Thymus (tissue), 14 donors: Measurements from ENCODE around the gene PRKCQ. TPM values are rescaled to one million over a fixed set of nuclear protein-coding genes. Genes with fewer than 3 reads are reported as not detected.

ENCODE experiments used
- DNase-seq, 9 donors: peaks; one replicate each; pipeline ENCODE4 v3.0.0-alpha.2; 2013; ENCODE audit warnings: low spot score in 9 of 9, low read depth in 6 of 9, missing footprints in 1 of 9
- H3K27ac ChIP-seq, 2 donors: one replicate each; pipeline ENCODE4 v1.5.1; 2013; ENCODE audit warnings: control low read depth in 1 of 2, low read depth in 1 of 2, low read length in 1 of 2, mild to moderate bottlenecking in 1 of 2, moderate library complexity in 1 of 2
- H3K27me3 ChIP-seq, 2 donors: one replicate each; pipeline ENCODE4 v1.5.1; 2013; ENCODE audit warnings: low read length in 1 of 2; ENCODE audit not compliant: control insufficient read depth in 2 of 2, insufficient read depth in 1 of 2
- H3K36me3 ChIP-seq, 2 donors: one replicate each; pipeline ENCODE4 v1.5.1; 2013; ENCODE audit warnings: low read length in 1 of 2, mild to moderate bottlenecking in 1 of 2, moderate library complexity in 1 of 2; ENCODE audit not compliant: control insufficient read depth in 2 of 2, insufficient read depth in 2 of 2
- H3K4me1 ChIP-seq, 2 donors: one replicate each; pipeline ENCODE4 v1.5.1; 2013; ENCODE audit warnings: low read length in 2 of 2; ENCODE audit not compliant: control insufficient read depth in 2 of 2, insufficient read depth in 2 of 2
- H3K4me3 ChIP-seq, 2 donors: one replicate each; pipeline ENCODE4 v1.5.1; 2013; ENCODE audit warnings: low read length in 2 of 2, control low read depth in 1 of 2, mild to moderate bottlenecking in 1 of 2
- H3K9me3 ChIP-seq, 2 donors: one replicate each; pipeline ENCODE4 v1.5.1; 2013; ENCODE audit warnings: low read length in 1 of 2, mild to moderate bottlenecking in 1 of 2; ENCODE audit not compliant: control insufficient read depth in 2 of 2, insufficient read depth in 1 of 2
- WGBS: extraction: QIAGEN DNeasy Blood & Tissue Kit; methylation state at CpG from one replicate; pipeline ENCODE4 v1.1.7; 2013; 5-methylcytosine and 5-hydroxymethylcytosine counted together
- long read RNA-seq, 10 donors: transcript quantifications; one replicate each; lab custom pipeline, GENCODE V29; 2026
- polyA plus RNA-seq: library from polyadenylated mRNA; stranded (reverse); fragments of 200-250 nt; gene quantifications from one replicate; pipeline ENCODE4 v1.2.3, GENCODE V29; 2013
- total RNA-seq: library from RNA; stranded (reverse); fragments of 120-200 nt; gene quantifications from one replicate; pipeline ENCODE4 v1.2.4, GENCODE V29; 2013
- donor health status: healthy.

PRKCQ gene
- 55.2 TPM for total RNA-seq
- 18.1 TPM for polyA plus RNA-seq
- long read RNA-seq, donor 1, result 0 reads
- long read RNA-seq, donor 2, result 0 reads
- long read RNA-seq, donor 3, partial matches to known transcripts, result 77 of 81 reads
- long read RNA-seq, donor 3, other reads (novel, unspliced or antisense), result 0 of 81 reads
- long read RNA-seq, donor 4, transcript PRKCQ-201 (18 exons, 3,285 nt), result major isoform, 6 of 6 reads
- long read RNA-seq, donor 4, partial matches to known transcripts, result 0 of 6 reads
- long read RNA-seq, donor 4, other reads (novel, unspliced or antisense), result 0 of 6 reads
- long read RNA-seq, donor 5, transcript PRKCQ-201 (18 exons, 3,285 nt), result major isoform, 14 of 16 reads
- long read RNA-seq, donor 5, partial matches to known transcripts, result 0 of 16 reads
- long read RNA-seq, donor 5, other reads (novel, unspliced or antisense), result 0 of 16 reads
- long read RNA-seq, donor 6, partial matches to known transcripts, result 8 of 11 reads
- long read RNA-seq, donor 6, other reads (novel, unspliced or antisense), result 0 of 11 reads
- long read RNA-seq, donor 7, transcript PRKCQ-201 (18 exons, 3,285 nt), result major isoform, 6 of 8 reads
- long read RNA-seq, donor 7, partial matches to known transcripts, result 0 of 8 reads
- long read RNA-seq, donor 7, other reads (novel, unspliced or antisense), result 0 of 8 reads
- long read RNA-seq, donor 8, partial matches to known transcripts, result 0 of 4 reads
- long read RNA-seq, donor 8, other reads (novel, unspliced or antisense), result 0 of 4 reads
- long read RNA-seq, donor 9, partial matches to known transcripts, result 0 of 2 reads
- long read RNA-seq, donor 9, other reads (novel, unspliced or antisense), result 0 of 2 reads
- long read RNA-seq, donor 10, partial matches to known transcripts, result 0 of 4 reads
- long read RNA-seq, donor 10, other reads (novel, unspliced or antisense), result 0 of 4 reads

- Histone ChIP-seq H3K4me3 (peak within 1 kb of the TSS; percentile 84 to 98), H3K4me1 (peaks cover 34 to 51% of the 10 kb centered on the region in 2 donors), H3K9me3 (no peaks in the 10 kb centered on the region), H3K27me3 (no peaks in the 10 kb centered on the region), H3K27ac (peak within 1 kb of the TSS; percentile 87 to 93), H3K36me3 (peaks cover 7 to 12% of the 10 kb centered on the region in 2 donors)
- under 1% methylated on average over 41 of the region's 41 CpGs for WGBS
- DNase-seq, result no peak
Observed at GRCh38 chr10:6579904-6580278, at the start of gene PRKCQ. Gene PRKCQ, minus strand, starts transcription at chr10:6580276. Its CDS starts 65,141 bp downstream, at chr10:6515135.

GRCh38 chr10:6625428-6625827, 45.4 kb upstream of the PRKCQ start:
- H3K27ac ChIP-seq, result no peak overlapping the region
- no peaks in the 10 kb centered on the region for H3K27me3 ChIP-seq
- H3K4me3 ChIP-seq, result no peak overlapping the region
- no peaks in the 10 kb centered on the region for H3K9me3 ChIP-seq
- 82% methylated on average over 4 of the region's 4 CpGs for WGBS
- H3K36me3 ChIP-seq, result no peaks in the 10 kb centered on the region
- H3K4me1 ChIP-seq, result peaks cover 0 to 3% of the 10 kb centered on the region in 2 donors
- peak in 2 of 9 donors; percentile 31 to 35 for DNase-seq

- no peaks in the 10 kb centered on the region for H3K36me3 ChIP-seq
- no peak overlapping the region for H3K4me3 ChIP-seq
- WGBS, result 95% methylated on average over 3 of the region's 3 CpGs
- no peaks in the 10 kb centered on the region for H3K27me3 ChIP-seq
- no peaks in the 10 kb centered on the region for H3K9me3 ChIP-seq
- DNase-seq, result no peak
- peaks cover 0 to 3% of the 10 kb centered on the region in 2 donors for H3K4me1 ChIP-seq
- no peak overlapping the region for H3K27ac ChIP-seq
Observed at GRCh38 chr10:6624392-6624791, 44.3 kb upstream of the PRKCQ start.

GRCh38 chr10:6622921-6623320, 42.8 kb upstream of the PRKCQ start:
- H3K27ac ChIP-seq, result no peak overlapping the region
- DNase-seq, result no peak
- H3K4me1 ChIP-seq, result peaks cover 0 to 3% of the 10 kb centered on the region in 2 donors
- no peak overlapping the region for H3K4me3 ChIP-seq
- 84% methylated on average over 5 of the region's 5 CpGs for WGBS
- H3K36me3 ChIP-seq, result no peaks in the 10 kb centered on the region
- no peaks in the 10 kb centered on the region for H3K27me3 ChIP-seq
- no peaks in the 10 kb centered on the region for H3K9me3 ChIP-seq

GRCh38 chr10:6621536-6621935, 41.5 kb upstream of the PRKCQ start:
- no peaks in the 10 kb centered on the region for H3K36me3 ChIP-seq
- H3K27me3 ChIP-seq, result no peaks in the 10 kb centered on the region
- H3K9me3 ChIP-seq, result no peaks in the 10 kb centered on the region
- H3K27ac ChIP-seq, result no peak overlapping the region
- H3K4me1 ChIP-seq, result peaks cover 0 to 3% of the 10 kb centered on the region in 2 donors
- DNase-seq, result no peak
- no peak overlapping the region for H3K4me3 ChIP-seq
- WGBS, result 96% methylated on average over 5 of the region's 5 CpGs

- no peak for DNase-seq
- Histone ChIP-seq H3K4me1 (no peaks in the 10 kb centered on the region), H3K27me3 (no peaks in the 10 kb centered on the region), H3K4me3 (no peak overlapping the region), H3K27ac (no peak overlapping the region), H3K9me3 (no peaks in the 10 kb centered on the region), H3K36me3 (no peaks in the 10 kb centered on the region)
- 96% methylated on average over 12 of the region's 12 CpGs for WGBS
Observed at GRCh38 chr10:6619660-6620059, 39.6 kb upstream of the PRKCQ start.

DNA sequence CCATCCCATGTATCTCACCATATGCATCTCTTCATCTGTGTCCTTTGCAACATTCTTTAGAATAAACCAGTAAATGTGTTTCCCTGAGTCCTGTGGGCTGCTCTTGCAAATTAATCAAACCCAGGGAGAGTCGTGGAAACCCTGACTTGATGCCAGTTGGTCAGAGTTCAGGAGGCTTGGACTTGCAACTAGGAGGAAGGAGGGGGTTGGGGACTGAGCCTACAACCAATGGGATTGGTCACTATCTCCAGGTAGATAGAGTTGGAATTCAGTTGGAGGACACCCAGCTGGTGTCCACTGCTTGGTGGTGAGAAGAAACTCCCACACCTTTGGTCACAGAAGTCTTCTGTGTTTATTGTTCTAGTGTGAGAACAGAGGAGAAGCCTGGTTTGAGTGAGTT, 38.3 kb upstream of the PRKCQ start:
- Histone ChIP-seq H3K36me3 (no peaks in the 10 kb centered on the region), H3K4me1 (no peaks in the 10 kb centered on the region), H3K9me3 (no peaks in the 10 kb centered on the region), H3K4me3 (no peak overlapping the region), H3K27me3 (no peaks in the 10 kb centered on the region), H3K27ac (no peak overlapping the region)
- 42% methylated on average over 1 of the region's 1 CpG for WGBS
- no peak for DNase-seq

- no peak overlapping the region for H3K4me3 ChIP-seq
- no peak overlapping the region for H3K27ac ChIP-seq
- H3K9me3 ChIP-seq, result no peaks in the 10 kb centered on the region
- no peaks in the 10 kb centered on the region for H3K4me1 ChIP-seq
- 97% methylated on average over 5 of the region's 5 CpGs for WGBS
- DNase-seq, result no peak
- H3K36me3 ChIP-seq, result no peaks in the 10 kb centered on the region
- H3K27me3 ChIP-seq, result no peaks in the 10 kb centered on the region
Observed at GRCh38 chr10:6617309-6618076, 37.4 kb upstream of the PRKCQ start.
